Stimulated activated CD4-positive, alpha-beta T cell treated with anti-CD3 and anti-CD28 coated beads, Interleukin-2, amount 100 ng/mL, for 24 hours (primary cell): Measurements from ENCODE around the gene EFEMP2.

Experiments used
- DNase-seq, 2 donors: peaks; one replicate each; pipeline ENCODE4 v3.0.0-alpha.2; 2020

EFEMP2 gene

GRCh38 chr11:65865550-65866172, 6.9 kb downstream of the EFEMP2 start:
- no peak for DNase-seq

- no peak for DNase-seq
These were observed 7.7 kb downstream of the EFEMP2 start for GRCh38 chr11:65864706-65865471.

- no peak for DNase-seq
These were observed 8.5 kb downstream of the EFEMP2 start for GRCh38 chr11:65863889-65864705.

DNA sequence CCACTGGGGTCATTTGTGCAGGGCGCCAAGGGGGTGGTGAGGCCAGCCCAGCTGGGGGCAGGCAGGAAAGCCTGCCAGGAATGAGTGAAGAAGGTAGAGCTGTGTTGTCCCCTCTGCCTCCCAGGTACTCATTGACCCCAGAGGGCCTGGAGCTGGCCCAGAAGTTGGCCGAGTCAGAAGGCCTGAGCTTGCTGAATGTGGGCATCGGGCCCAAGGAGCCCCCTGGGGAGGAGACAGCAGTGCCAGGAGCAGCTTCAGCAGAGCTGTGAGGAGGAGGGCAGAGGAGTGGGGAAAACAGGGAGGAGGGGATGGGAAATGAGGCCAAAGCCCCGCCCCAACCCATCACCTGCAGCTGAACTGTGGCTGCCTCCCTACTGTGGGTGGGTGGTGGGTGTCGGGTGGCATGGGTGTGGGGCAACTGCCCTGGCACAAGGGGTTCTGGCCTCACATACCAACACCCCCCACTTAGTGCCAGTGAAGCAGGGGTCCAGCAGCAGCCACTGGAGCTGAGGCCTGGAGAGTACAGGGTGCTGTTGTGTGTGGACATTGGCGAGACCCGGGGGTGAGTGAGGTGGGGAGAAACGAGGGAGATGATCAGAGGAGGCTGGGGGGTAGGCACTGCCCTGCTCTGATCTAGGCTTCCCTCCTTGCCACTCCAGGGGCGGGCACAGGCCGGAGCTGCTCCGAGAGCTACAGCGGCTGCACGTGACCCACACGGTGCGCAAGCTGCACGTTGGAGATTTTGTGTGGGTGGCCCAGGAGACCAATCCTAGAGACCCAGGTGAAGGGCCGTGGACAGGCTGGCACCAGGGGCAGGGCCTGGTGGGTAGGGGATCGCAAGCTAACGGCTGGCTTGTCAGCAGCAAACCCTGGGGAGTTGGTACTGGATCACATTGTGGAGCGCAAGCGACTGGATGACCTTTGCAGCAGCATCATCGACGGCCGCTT, 9.4 kb downstream of the EFEMP2 start:
- no peak for DNase-seq

DNA sequence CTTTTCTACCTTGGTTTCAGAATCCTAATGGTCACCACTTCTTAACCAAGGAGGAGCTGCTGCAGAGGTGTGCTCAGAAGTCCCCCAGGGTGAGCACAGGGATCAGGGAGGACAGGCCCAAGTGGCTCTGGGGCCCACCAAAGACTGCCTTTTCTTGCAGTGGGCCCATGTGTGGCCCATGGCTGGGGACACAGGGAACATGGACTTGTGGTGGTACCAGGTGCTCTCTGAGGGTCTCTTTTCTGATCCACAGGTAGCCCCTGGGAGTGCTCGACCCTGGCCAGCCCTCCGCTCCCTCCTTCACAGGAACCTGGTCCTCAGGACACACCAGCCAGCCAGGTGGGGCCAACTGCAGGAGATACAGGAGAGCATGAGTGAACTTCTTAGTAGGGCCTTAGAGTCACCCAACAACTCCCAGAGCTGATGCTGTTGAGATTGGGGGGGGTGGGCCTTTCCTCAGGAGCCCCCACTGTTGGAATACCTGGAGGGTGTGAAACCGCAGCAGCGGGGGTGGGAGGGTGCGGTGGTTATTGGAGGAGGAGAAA, 10.3 kb downstream of the EFEMP2 start:
- no peak for DNase-seq

GRCh38 chr11:65861533-65862183, 10.9 kb downstream of the EFEMP2 start:
- peak in 1 of 2 donors; percentile 15 for DNase-seq

DNA sequence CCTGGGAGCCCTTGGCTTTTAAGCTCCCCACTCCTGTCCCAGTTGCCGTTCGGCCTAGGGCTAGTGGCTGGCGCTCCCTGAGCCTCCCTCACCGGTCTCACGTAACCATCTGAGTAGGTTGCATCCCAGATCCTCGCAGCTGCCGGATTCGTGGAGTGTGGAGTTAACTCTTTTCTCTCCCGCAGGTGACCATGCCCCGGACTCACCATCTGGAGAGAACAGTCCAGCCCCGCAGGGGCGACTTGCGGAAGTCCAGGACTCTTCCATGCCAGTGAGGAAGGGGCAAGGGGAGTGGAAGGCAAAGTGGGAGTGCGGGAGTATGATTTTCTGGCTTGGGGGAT, 11.5 kb downstream of the EFEMP2 start:
- DNase-seq, result no peak

- DNase-seq, result peak; percentile 97 to 98
These were observed 12.1 kb downstream of the EFEMP2 start, which contains the start of gene MUS81 for GRCh38 chr11:65860278-65861164. MUS81 (plus strand) TSS chr11:65860433; CDS start chr11:65860754, 321 bp downstream.

DNA sequence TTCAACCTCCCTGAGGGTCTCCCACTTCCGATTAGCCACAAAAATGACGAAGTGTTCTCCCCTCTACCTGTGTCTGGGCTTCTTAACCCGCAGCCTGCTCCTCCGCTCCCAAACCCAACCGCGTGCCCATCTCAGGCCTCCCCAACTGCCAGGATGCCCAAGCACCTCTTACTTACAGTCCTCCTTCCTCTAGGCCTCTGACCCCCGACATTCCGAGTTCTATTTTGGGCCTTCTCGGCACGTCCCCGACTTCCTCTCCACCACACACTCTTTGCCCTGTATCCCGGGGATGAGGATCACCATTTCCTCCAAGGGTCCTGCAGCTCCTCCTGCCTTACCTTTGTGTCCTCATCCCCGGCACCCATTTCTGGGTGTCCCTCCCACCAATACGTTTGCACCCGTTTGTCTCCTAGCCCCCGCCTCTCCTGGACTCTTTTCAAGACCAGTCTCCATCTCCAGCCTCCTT, 12.8 kb downstream of the EFEMP2 start:
- DNase-seq, result peak; percentile 56 to 60

GRCh38 chr11:65859095-65859811, 13.3 kb downstream of the EFEMP2 start:
- DNase-seq, result peak; percentile 98 to 99

DNA sequence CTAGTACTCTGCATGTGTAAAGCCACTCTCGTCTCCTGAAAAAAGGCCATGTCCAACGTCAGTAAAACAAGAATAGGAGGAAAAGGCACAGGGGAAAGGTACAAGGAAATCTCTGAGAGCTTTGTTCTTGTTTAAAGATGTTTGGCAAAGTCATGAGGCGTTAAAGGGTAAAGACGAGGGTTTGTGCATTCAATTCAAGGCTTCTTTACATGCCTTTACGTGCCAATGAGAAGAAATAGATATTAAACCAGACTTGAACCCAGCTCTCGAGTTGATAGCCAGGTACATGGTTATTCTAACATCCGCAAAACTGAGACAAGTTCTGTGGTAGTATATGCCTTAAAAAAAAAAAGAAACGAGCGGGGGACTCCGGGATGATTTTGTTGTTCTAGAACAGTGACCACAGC, 13.9 kb downstream of the EFEMP2 start:
- DNase-seq, result no peak

GRCh38 chr11:65857853-65858680, 14.5 kb downstream of the EFEMP2 start, which contains the start of gene CFL1:
CFL1 (minus strand) TSS chr11:65858180; CDS start chr11:65858099, 81 bp downstream.
- peak; percentile 96 to 97 for DNase-seq

GRCh38 chr11:65857500-65857852, 15.1 kb downstream of the EFEMP2 start:
- peak in 1 of 2 donors; percentile 70 for DNase-seq

DNA sequence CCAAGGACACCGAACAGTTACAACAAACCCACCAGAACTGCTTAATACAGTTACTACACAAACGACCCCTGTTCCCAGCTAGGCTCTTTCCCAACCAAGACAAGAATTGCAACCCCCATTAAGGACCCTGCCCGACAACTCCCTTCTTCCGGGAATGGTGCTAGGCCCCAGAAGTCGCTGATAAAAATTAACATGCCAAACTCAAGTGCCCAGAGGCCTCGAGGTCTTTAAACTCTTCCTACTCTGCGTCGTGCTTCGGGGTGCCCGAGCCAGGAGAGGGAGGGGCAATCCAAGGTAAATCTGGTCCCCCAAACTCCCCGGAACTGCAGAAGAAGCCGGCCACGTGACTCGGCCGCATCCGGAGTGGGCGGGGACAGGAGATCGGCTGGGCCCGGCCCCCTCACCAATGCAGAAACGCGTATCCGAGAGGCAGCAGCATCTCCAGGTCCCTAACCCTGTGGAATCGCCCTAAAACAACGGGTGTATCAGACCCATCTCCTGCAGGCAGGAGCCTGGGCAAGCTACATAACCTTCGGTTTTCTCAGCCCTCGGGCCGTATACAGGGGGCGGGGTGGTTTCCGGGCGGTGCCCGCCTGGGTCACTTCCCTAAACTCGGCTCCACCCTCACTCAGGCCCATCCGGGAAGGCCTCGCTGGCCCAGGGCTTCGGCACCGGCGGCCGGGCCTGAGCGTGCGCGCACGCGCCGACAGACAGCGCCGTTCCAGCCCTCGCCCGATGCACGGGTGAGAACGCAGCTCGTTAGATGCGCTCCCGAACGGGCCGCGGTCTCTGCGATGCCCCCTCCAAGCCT, 15.7 kb downstream of the EFEMP2 start:
- DNase-seq, result peak; percentile 86

GRCh38 chr11:65855927-65856363, 16.7 kb downstream of the EFEMP2 start:
- peak in 1 of 2 donors; percentile 17 for DNase-seq

GRCh38 chr11:65854852-65855837, 17.5 kb downstream of the EFEMP2 start:
- peak in 1 of 2 donors; percentile 15 for DNase-seq
